ENCODE measurements around the gene TPRX1. TPM values are rescaled to one million over a fixed set of nuclear protein-coding genes. Genes with fewer than 3 reads are reported as not detected.

Gene TPRX1
- total and polyA plus RNA-seq, 9 of the 15 experiments (the other 6 are each of a cell fraction or from before 2014, with no cell fraction given): not detected

- Histone ChIP-seq H3K4me3 (no peak overlapping the region), H3K36me3 (ENCODE audit: control insufficient read depth, insufficient read depth, low read length) (peaks cover 73% of the 10 kb centered on the region; the same call in 2 of the 3 replicates), H3K9me3 (replicated peaks; ENCODE audit: control insufficient read depth, insufficient read depth, low read depth, low read length) (no peaks in the 10 kb centered on the region), H4K20me1 (replicated peaks; ENCODE audit: control insufficient read depth, insufficient read depth, low read length) (peaks cover 7% of the 10 kb centered on the region), H3K79me2 (ENCODE audit: control insufficient read depth, insufficient read depth, low read length) (no peaks in the 10 kb centered on the region), H3K9ac (ENCODE audit: insufficient read depth in 1 of 2, low read depth in 2 of 2, low read length in 2 of 2) (no peak overlapping the region; a peak in 1 of 4 replicates), H3K27ac (ENCODE audit: extremely low read depth, low read depth, low read length) (no peak overlapping the region), H3K4me2 (ENCODE audit: insufficient read depth, low read length) (no peak overlapping the region), H3K4me1 (replicated peaks in 1 of 2; ENCODE audit: control insufficient read depth in 2 of 2, insufficient read depth in 2 of 2, low read length in 2 of 2) (peaks cover 0 to 21% of the 10 kb centered on the region in 2 experiments; a peak in 2 of 5 replicates), H3K9me1 (ENCODE audit: control insufficient read depth, insufficient read depth, low read length) (no peaks in the 10 kb centered on the region), H3K27me3 (ENCODE audit: control insufficient read depth in 2 of 2, insufficient read depth in 2 of 2, low read length in 2 of 2) (no peaks in the 10 kb centered on the region), H2AFZ (ENCODE audit: low read depth, low read length) (no peak overlapping the region)
- WGBS (ENCODE audit: insufficient coverage, low coverage, missing lambda C conversion rate): 91% methylated on average over 19 of the region's 22 CpGs
- ATAC-seq (no peak), FAIRE-seq (no peak), DNase-seq (ENCODE audit: extremely low read depth in 1 of 4, low spot score in 3 of 4) (no peak)
- CTCF ChIA-PET (ENCODE audit: low intra/inter-chr PET ratio): no interaction called here
- BruUV-seq (replicated peaks): TSS peak; percentile 5
- TF ChIP-seq RBFOX2 (IDR thresholded peaks at IDR 0.05; ENCODE audit: low read depth, low read length): peak; percentile 65
- no peak for TF ChIP-seq ZNF197 (CRISPR knock-in tag; IDR thresholded peaks at IDR 0.05; ENCODE audit: low read depth)
- peak; percentile 40 for TF ChIP-seq POLR2G (IDR thresholded peaks at IDR 0.05; ENCODE audit: low read depth, low read length)
- TF ChIP-seq SUPT5H (IDR thresholded peaks at IDR 0.05): peak; percentile 48; the same call in 1 of the 2 replicates
- TF ChIP-seq ZNF740 (CRISPR knock-in tag; IDR thresholded peaks at IDR 0.05): no peak
- no peak for TF ChIP-seq ZNF740 (tag; IDR thresholded peaks at IDR 0.05)
- POLR2A ChIA-PET: interaction anchor here (0.5 to 3.4 kb wide), 5 partner anchors 9 to 980 kb away, joined by 3 to 17 read pairs (median 10); partner anchors contain the start of gene NOP53
- intact Hi-C loops (cut with micrococcal nuclease): no loop called here
- in situ Hi-C loops (cut with MboI): no loop called here
These were observed 47.3 kb downstream of the TPRX1 start for GRCh38 chr19:47756953-47757608.
